D721Med (cell line): ENCODE results near the gene GLB1L.

ENCODE experiments used
- DNase-seq: peaks from one replicate; pipeline ENCODE4 v3.0.0; 2011; ENCODE audit warnings: low spot score; ENCODE audit not compliant: insufficient read length
- FAIRE-seq: peaks from 2 replicates; lab custom pipeline; 2011; peaks lifted over from hg19 to GRCh38; lab: Jason Lieb, UNC
- TF ChIP-seq, protein P1 (sequence below): IDR thresholded peaks from 2 replicates; pipeline ENCODE4 v1.5.1; 2012; ENCODE audit warnings: mild to moderate bottlenecking, control low read depth; ENCODE audit not compliant: insufficient read depth; ENCODE audit errors: missing control alignments

GLB1L gene

DNA sequence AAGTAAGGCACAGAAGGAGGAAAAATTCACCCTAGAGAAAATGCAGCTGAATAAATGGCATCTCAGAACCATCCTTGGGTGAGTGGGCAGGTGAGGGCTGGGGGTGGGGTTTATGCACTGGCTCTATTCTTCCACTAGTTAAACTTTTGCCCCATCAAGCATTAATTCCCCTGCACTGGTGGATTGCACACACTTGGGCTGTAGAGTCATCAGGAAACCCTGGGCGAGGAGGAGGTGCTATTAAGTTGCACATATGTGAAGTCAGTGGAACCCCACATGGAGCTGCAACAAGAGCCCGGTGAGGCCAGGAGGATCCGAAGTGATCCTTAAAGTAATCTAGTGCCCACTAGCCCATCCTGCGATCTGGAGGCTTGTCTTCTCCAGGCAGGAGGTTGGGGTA, 27.1 kb upstream of the GLB1L start:
- TF ChIP-seq, protein P1, sequence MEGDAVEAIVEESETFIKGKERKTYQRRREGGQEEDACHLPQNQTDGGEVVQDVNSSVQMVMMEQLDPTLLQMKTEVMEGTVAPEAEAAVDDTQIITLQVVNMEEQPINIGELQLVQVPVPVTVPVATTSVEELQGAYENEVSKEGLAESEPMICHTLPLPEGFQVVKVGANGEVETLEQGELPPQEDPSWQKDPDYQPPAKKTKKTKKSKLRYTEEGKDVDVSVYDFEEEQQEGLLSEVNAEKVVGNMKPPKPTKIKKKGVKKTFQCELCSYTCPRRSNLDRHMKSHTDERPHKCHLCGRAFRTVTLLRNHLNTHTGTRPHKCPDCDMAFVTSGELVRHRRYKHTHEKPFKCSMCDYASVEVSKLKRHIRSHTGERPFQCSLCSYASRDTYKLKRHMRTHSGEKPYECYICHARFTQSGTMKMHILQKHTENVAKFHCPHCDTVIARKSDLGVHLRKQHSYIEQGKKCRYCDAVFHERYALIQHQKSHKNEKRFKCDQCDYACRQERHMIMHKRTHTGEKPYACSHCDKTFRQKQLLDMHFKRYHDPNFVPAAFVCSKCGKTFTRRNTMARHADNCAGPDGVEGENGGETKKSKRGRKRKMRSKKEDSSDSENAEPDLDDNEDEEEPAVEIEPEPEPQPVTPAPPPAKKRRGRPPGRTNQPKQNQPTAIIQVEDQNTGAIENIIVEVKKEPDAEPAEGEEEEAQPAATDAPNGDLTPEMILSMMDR: no peak
- FAIRE-seq (no peak), DNase-seq (no peak)

GRCh38 chr2:219271021-219271420, 25.8 kb upstream of the GLB1L start:
- no peak for FAIRE-seq
- DNase-seq: no peak
- TF ChIP-seq, protein P1: no peak

GRCh38 chr2:219270055-219270372, 24.8 kb upstream of the GLB1L start:
- FAIRE-seq (no peak), DNase-seq (no peak)
- TF ChIP-seq, protein P1: no peak

GRCh38 chr2:219269362-219270054, 24.3 kb upstream of the GLB1L start:
- DNase-seq (no peak), FAIRE-seq (no peak)
- TF ChIP-seq, protein P1: no peak

GRCh38 chr2:219268294-219268693, 23.1 kb upstream of the GLB1L start:
- TF ChIP-seq, protein P1: no peak
- FAIRE-seq: no peak
- DNase-seq: no peak

DNA sequence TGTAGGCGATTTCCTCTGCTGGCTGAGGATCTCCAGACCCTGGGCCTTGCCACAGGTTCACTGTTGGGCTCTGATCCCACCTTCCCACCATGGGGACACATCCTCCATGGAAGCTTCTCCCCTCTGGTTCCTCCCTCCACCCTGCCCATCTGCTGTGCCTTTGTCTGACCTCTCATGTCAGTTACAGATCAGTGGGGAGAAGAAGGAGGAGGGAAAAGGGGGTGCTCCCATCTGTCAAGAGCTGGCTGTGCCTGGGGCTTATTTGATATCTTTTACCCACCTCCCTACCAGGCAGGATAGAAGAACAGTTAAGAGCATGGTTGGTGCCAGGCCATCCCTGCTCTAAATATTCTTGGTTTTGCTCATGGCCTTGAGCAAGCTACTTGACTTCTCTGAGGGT, 21.6 kb upstream of the GLB1L start:
- TF ChIP-seq, protein P1: no peak
- no peak for FAIRE-seq
- DNase-seq: no peak

GRCh38 chr2:219266232-219266631, 21.0 kb upstream of the GLB1L start:
- TF ChIP-seq, protein P1: no peak
- no peak for FAIRE-seq
- no peak for DNase-seq
